A673 (cell line): ENCODE data around the gene HS3ST4. TPM values are rescaled to one million over a fixed set of nuclear protein-coding genes. Genes with fewer than 3 reads are reported as not detected.

Experiments
- BruUV-seq: library from RNA; stranded (reverse); fragments of 400-500 nt; replicated peaks from 2 replicates; lab custom pipeline; 2021; lab: Mats Ljungman, UMichigan
- CTCF ChIA-PET: fragments of 300-600 bp; sonication (Branson Sonifier 250); formaldehyde crosslinking; loops from one replicate; lab custom pipeline; 2022; ENCODE audit warnings: antibody characterized with exemption; lab: Charles Lee
- POLR2A ChIA-PET: fragments of 300-600 bp; sonication (Branson Sonifier 250); formaldehyde crosslinking; loops from one replicate; lab custom pipeline; 2022; ENCODE audit warnings: antibody characterized with exemption; ENCODE audit not compliant: low non-redundant PET; lab: Charles Lee
- DNase-seq: peaks from one replicate; pipeline ENCODE4 v3.0.0-alpha.2; 2015; ENCODE audit warnings: low spot score
- H3K27ac ChIP-seq: fragments of 200-600 bp; sonication (generic); 2 replicates; pipeline ENCODE4 v1.5.1; 2016; ENCODE audit warnings: mixed run types, low read depth, mild to moderate bottlenecking, mixed read lengths, antibody characterized with exemption, low read length; ENCODE audit not compliant: poor library complexity, severe bottlenecking
- H3K27me3 ChIP-seq: fragments of 200-600 bp; sonication (generic); replicated peaks from 2 replicates; pipeline ENCODE4 v1.6.1; 2017; ENCODE audit warnings: mixed run types, low read depth, mild to moderate bottlenecking, mixed read lengths, antibody characterized with exemption, low read length; ENCODE audit not compliant: insufficient read depth, poor library complexity
- H3K36me3 ChIP-seq: fragments of 200-600 bp; sonication (generic); 2 replicates; pipeline ENCODE4 v1.6.1; 2016; ENCODE audit warnings: mixed run types, mild to moderate bottlenecking, mixed read lengths, antibody characterized with exemption, low read length; ENCODE audit not compliant: insufficient read depth, poor library complexity, severe bottlenecking
- H3K4me1 ChIP-seq: fragments of 200-600 bp; sonication (generic); 2 replicates; pipeline ENCODE4 v1.6.1; 2017; ENCODE audit warnings: mixed run types, mild to moderate bottlenecking, mixed read lengths, antibody characterized with exemption, low read length; ENCODE audit not compliant: insufficient read depth, poor library complexity, severe bottlenecking
- H3K4me3 ChIP-seq: fragments of 200-600 bp; sonication (generic); 2 replicates; pipeline ENCODE4 v1.5.1; 2016; ENCODE audit warnings: low read depth, mixed run types, mild to moderate bottlenecking, mixed read lengths, low read length; ENCODE audit not compliant: poor library complexity, severe bottlenecking
- H3K9me3 ChIP-seq: fragments of 200-600 bp; sonication (generic); 2 replicates; pipeline ENCODE4 v1.6.1; 2016; ENCODE audit warnings: mixed run types, low read depth, mild to moderate bottlenecking, mixed read lengths, antibody characterized with exemption, low read length; ENCODE audit not compliant: poor library complexity, severe bottlenecking
- CTCF ChIP-seq: fragments of 300-800, 200-600 bp; sonication (generic); conservative IDR thresholded peaks from 2 replicates; pipeline ENCODE4 v1.5.1; 2017; ENCODE audit warnings: low read depth, mild to moderate bottlenecking, antibody characterized with exemption, low read length, moderate library complexity, mixed read lengths
- EZH2 ChIP-seq: fragments of 200-600 bp; sonication (generic); IDR thresholded peaks from 2 replicates; pipeline ENCODE4 v1.6.1; 2017; ENCODE audit warnings: borderline replicate concordance, low read depth, mild to moderate bottlenecking, mixed read lengths, antibody characterized with exemption, low read length; ENCODE audit not compliant: poor library complexity, severe bottlenecking
- intact Hi-C: fragments of 100-400 bp; cut with micrococcal nuclease; formaldehyde crosslinking; loops from one replicate; pipeline ENCODE4 v1.10.0; 2022; ENCODE audit not compliant: unreplicated experiment
- total RNA-seq: library from RNA; stranded (reverse); gene quantifications from 2 replicates; pipeline ENCODE4 v1.2.3, GENCODE V29; 2021

Gene HS3ST4
- total RNA-seq, 1 experiment from 2014 or later = 33.5 TPM

GRCh38 chr16:26139884-26140283 is 448.1 kb downstream of the HS3ST4 start:
- H3K36me3 ChIP-seq = no peaks in the 10 kb centered on the region
- no peaks in the 10 kb centered on the region for H3K27me3 ChIP-seq
- intact Hi-C loops = no loop called here
- no peaks in the 10 kb centered on the region for H3K9me3 ChIP-seq
- TF ChIP-seq CTCF = no peak
- no peak for TF ChIP-seq EZH2
- ChIA-PET POLR2A (no interaction called here), CTCF (no interaction called here)
- no peak overlapping the region for H3K27ac ChIP-seq
- no peak for DNase-seq
- no peaks in the 10 kb centered on the region for H3K4me1 ChIP-seq
- BruUV-seq = no TSS peak
- H3K4me3 ChIP-seq = no peak overlapping the region

GRCh38 chr16:26149364-26150190 is 457.8 kb downstream of the HS3ST4 start:
- no peak overlapping the region for H3K27ac ChIP-seq
- TF ChIP-seq EZH2 (no peak), CTCF (no peak)
- DNase-seq = no peak
- BruUV-seq = no TSS peak
- no peaks in the 10 kb centered on the region for H3K4me1 ChIP-seq
- H3K36me3 ChIP-seq = no peaks in the 10 kb centered on the region
- CTCF ChIA-PET = no interaction called here
- H3K27me3 ChIP-seq = no peaks in the 10 kb centered on the region
- intact Hi-C loops = no loop called here
- POLR2A ChIA-PET = no interaction called here
- H3K4me3 ChIP-seq = no peak overlapping the region
- no peaks in the 10 kb centered on the region for H3K9me3 ChIP-seq

GRCh38 chr16:26155221-26155620 is 463.5 kb downstream of the HS3ST4 start:
- H3K4me3 ChIP-seq = no peak overlapping the region
- CTCF ChIA-PET = no interaction called here
- no TSS peak for BruUV-seq

More at GRCh38 chr16:26155221-26155620, 463.5 kb downstream of the HS3ST4 start:
- Histone ChIP-seq H3K9me3 (no peaks in the 10 kb centered on the region), H3K4me1 (no peaks in the 10 kb centered on the region), H3K36me3 (no peaks in the 10 kb centered on the region), H3K27me3 (no peaks in the 10 kb centered on the region), H3K27ac (no peak overlapping the region)
- no peak for DNase-seq
- intact Hi-C loops = no loop called here
- POLR2A ChIA-PET = no interaction called here
- TF ChIP-seq CTCF = no peak
- no peak for TF ChIP-seq EZH2
